ENCODE data around the gene AMBRA1.

The AMBRA1 gene

GRCh38 chr11:46593550-46594373 lies at the start of gene AMBRA1:
Gene AMBRA1, minus strand, starts transcription at chr11:46594023. Its CDS starts 45,643 bp downstream, at chr11:46548380.
- DNase-seq, result peak; percentile 88

GRCh38 chr11:46643531-46643930 lies 49.7 kb upstream of the AMBRA1 start:
- DNase-seq, result no peak

- no peak for DNase-seq
These were observed 49.0 kb upstream of the AMBRA1 start for GRCh38 chr11:46642627-46643335.

GRCh38 chr11:46641639-46642038 lies 47.8 kb upstream of the AMBRA1 start:
- no peak for DNase-seq

GRCh38 chr11:46640036-46640788 lies 46.4 kb upstream of the AMBRA1 start:
- no peak for DNase-seq

- no peak for DNase-seq
These were observed 45.5 kb upstream of the AMBRA1 start for GRCh38 chr11:46639197-46639839.

- DNase-seq, result no peak
These were observed 43.7 kb upstream of the AMBRA1 start for GRCh38 chr11:46637546-46637945.

GRCh38 chr11:46635557-46636139 lies 41.8 kb upstream of the AMBRA1 start:
- DNase-seq, result no peak

GRCh38 chr11:46633291-46634217 lies 39.7 kb upstream of the AMBRA1 start:
- no peak for DNase-seq

- no peak for DNase-seq
These were observed 38.7 kb upstream of the AMBRA1 start for GRCh38 chr11:46632502-46632901.

GRCh38 chr11:46631676-46632075 lies 37.9 kb upstream of the AMBRA1 start:
- no peak for DNase-seq

- no peak for DNase-seq
These were observed 36.4 kb upstream of the AMBRA1 start for GRCh38 chr11:46630237-46630636.

GRCh38 chr11:46628961-46629360 lies 35.1 kb upstream of the AMBRA1 start:
- no peak for DNase-seq

- no peak for DNase-seq
These were observed 31.6 kb upstream of the AMBRA1 start for GRCh38 chr11:46625406-46625805.

GRCh38 chr11:46618837-46619236 lies 25.0 kb upstream of the AMBRA1 start:
- no peak for DNase-seq

GRCh38 chr11:46617972-46618314 lies 24.1 kb upstream of the AMBRA1 start:
- DNase-seq, result no peak

GRCh38 chr11:46617134-46617971 lies 23.5 kb upstream of the AMBRA1 start, which contains the start of the genes ATG13 and HARBI1:
Gene ATG13, plus strand, starts transcription at chr11:46617553. Its CDS starts 26,739 bp downstream, at chr11:46644292.
Gene HARBI1, minus strand, starts transcription at chr11:46617227. Its CDS starts 990 bp downstream, at chr11:46616237.
- peak; percentile 93 for DNase-seq

- DNase-seq, result no peak
These were observed 22.8 kb upstream of the AMBRA1 start for GRCh38 chr11:46616551-46617133.

- no peak for DNase-seq
These were observed 21.9 kb upstream of the AMBRA1 start for GRCh38 chr11:46615756-46616155.

GRCh38 chr11:46612326-46612725 lies 18.5 kb upstream of the AMBRA1 start:
- no peak for DNase-seq

All from stimulated activated CD4-positive, alpha-beta T cell treated with anti-CD3 and anti-CD28 coated beads, Interleukin-1b, Interleukin-23, amount 100 ng/mL, for 48 hours (primary cell).